ENCODE results near the gene MDC1. TPM values are rescaled to one million over a fixed set of nuclear protein-coding genes. Genes with fewer than 3 reads are reported as not detected.
A peak's percentile ranks its signal among the peaks of the same experiment; 100 is the strongest.

MDC1 gene
- total and polyA plus RNA-seq, 2 experiments from 2014 or later, result 17.2 to 32.7 TPM

GRCh38 chr6:30721198-30722024 lies 4.3 kb upstream of the MDC1 start:
- Histone ChIP-seq H3K4me3 (peak overlapping the region; percentile 94), H3K27ac (ENCODE audit: low read depth) (peak overlapping the region; percentile 99), H3K27me3 (ENCODE audit: insufficient read depth) (no peaks in the 10 kb centered on the region), H3K36me3 (ENCODE audit: insufficient read depth) (peaks cover 34% of the 10 kb centered on the region), H3K4me2 (peak overlapping the region; percentile 94), H3K4me1 (ENCODE audit: insufficient read depth) (peaks cover 9% of the 10 kb centered on the region), H3K9me2 (ENCODE audit: insufficient read depth) (no peaks in the 10 kb centered on the region), H2AFZ (no peak overlapping the region), H3K79me2 (replicated peaks; ENCODE audit: insufficient read depth) (peaks cover 50% of the 10 kb centered on the region), H3F3A (replicated peaks; ENCODE audit: low read depth) (peaks cover 54% of the 10 kb centered on the region), H4K20me1 (replicated peaks; ENCODE audit: insufficient read depth) (peaks cover 31% of the 10 kb centered on the region)
- TF ChIP-seq CREB1 (CRISPR knock-in tag; IDR thresholded peaks at IDR 0.05; ENCODE audit: low read depth), result peak; percentile 56
- peak; percentile 71 for TF ChIP-seq POLR2AphosphoS5 (IDR thresholded peaks at IDR 0.05; ENCODE audit: low read depth)
- no peak for TF ChIP-seq EZH2 (IDR thresholded peaks at IDR 0.05; ENCODE audit: low read depth, unreplicated experiment)
- Mint-ChIP-seq H3K27me3 (ENCODE audit: insufficient read depth, low read depth, poor library complexity) (peaks cover 61% of the 10 kb centered on the region), H3K36me3 (ENCODE audit: low read depth) (peaks cover 65% of the 10 kb centered on the region), H3K27ac (peak overlapping the region; percentile 100), H3K4me1 (peaks cover 44% of the 10 kb centered on the region), H3K4me3 (peak overlapping the region; percentile 100), H3K9me3 (peaks cover 13% of the 10 kb centered on the region; the same call in 2 of the 3 replicates)
- ATAC-seq, result peak; percentile 9
- DNase-seq (ENCODE audit: low spot score), result peak; percentile 89

- Histone ChIP-seq H3F3A (replicated peaks; ENCODE audit: low read depth) (peaks cover 49% of the 10 kb centered on the region), H3K4me1 (ENCODE audit: insufficient read depth) (peaks cover 13% of the 10 kb centered on the region), H2AFZ (no peak overlapping the region), H3K4me2 (peak overlapping the region; percentile 94), H3K79me2 (replicated peaks; ENCODE audit: insufficient read depth) (peaks cover 56% of the 10 kb centered on the region), H3K27ac (ENCODE audit: low read depth) (peak overlapping the region; percentile 99), H4K20me1 (replicated peaks; ENCODE audit: insufficient read depth) (peaks cover 31% of the 10 kb centered on the region), H3K36me3 (ENCODE audit: insufficient read depth) (peaks cover 34% of the 10 kb centered on the region), H3K9me2 (ENCODE audit: insufficient read depth) (no peaks in the 10 kb centered on the region), H3K27me3 (ENCODE audit: insufficient read depth) (no peaks in the 10 kb centered on the region), H3K4me3 (peak overlapping the region; percentile 94)
- Mint-ChIP-seq H3K27ac (peak overlapping the region; percentile 100), H3K27me3 (ENCODE audit: insufficient read depth, low read depth, poor library complexity) (peaks cover 55% of the 10 kb centered on the region), H3K4me1 (peaks cover 48% of the 10 kb centered on the region), H3K36me3 (ENCODE audit: low read depth) (peaks cover 61% of the 10 kb centered on the region), H3K4me3 (peak overlapping the region; percentile 100), H3K9me3 (peaks cover 13% of the 10 kb centered on the region; the same call in 2 of the 3 replicates)
- DNase-seq (ENCODE audit: low spot score) (peak; percentile 77), ATAC-seq (peak; percentile 9)
- TF ChIP-seq POLR2AphosphoS5 (IDR thresholded peaks at IDR 0.05; ENCODE audit: low read depth), result no peak
- no peak for TF ChIP-seq NANOG (IDR thresholded peaks at IDR 0.05; ENCODE audit: borderline replicate concordance)
- no peak for TF ChIP-seq EZH2phosphoT487 (IDR thresholded peaks at IDR 0.05; ENCODE audit: unreplicated experiment)
- TF ChIP-seq REST (IDR thresholded peaks at IDR 0.05; ENCODE audit: unreplicated experiment), result no peak
- TF ChIP-seq CTCF (conservative IDR thresholded peaks at IDR 0.05; ENCODE audit: low read depth in 2 of 2), result no peak
- no peak for TF ChIP-seq ZNF331 (CRISPR knock-in tag; IDR thresholded peaks at IDR 0.05; ENCODE audit: low read depth)
- TF ChIP-seq CREB1 (CRISPR knock-in tag; IDR thresholded peaks at IDR 0.05; ENCODE audit: low read depth), result no peak
- TF ChIP-seq STAT1 (IDR thresholded peaks at IDR 0.05; ENCODE audit: unreplicated experiment), result no peak
- no peak for TF ChIP-seq ETS1 (IDR thresholded peaks at IDR 0.05)
Measured at GRCh38 chr6:30720738-30721197, 3.7 kb upstream of the MDC1 start.
